ENCODE data around the gene CAPN10.

Gene CAPN10

DNA sequence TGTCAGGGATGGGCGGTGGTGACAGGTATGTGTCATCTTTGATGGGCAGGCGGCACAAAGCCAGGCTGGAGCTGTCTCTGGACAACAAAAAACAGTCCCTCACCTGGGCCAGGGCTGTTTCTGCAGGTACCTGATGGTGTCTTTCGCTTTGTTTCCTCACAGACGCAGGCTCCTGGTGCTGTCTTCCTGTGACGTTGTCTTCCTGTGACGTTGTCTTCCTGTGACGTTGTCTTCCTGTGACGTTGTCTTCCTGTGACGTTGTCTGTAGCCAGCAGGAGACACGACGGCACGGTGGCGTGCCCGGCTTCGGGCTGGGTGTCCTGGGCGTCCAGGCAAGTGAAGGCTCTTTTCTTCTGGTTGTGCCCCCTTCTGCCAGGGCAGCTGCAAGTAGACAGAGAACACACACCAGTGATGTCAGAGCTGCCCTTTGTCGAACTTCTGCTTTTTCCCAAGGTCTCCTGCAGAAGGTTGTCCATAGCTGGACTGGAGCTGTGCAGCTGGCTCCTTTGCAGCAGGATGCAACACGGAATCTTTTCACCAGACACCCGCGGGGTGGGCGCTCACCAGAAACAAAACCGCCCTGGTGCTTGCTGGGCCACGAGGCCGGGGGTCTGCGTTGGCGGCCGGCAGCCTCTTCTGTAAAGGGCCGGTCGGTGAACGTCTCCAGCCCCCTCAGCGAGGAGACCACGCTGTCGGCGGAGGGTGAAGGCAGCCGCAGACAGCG is 59.8 kb downstream of the CAPN10 start:
- Histone ChIP-seq H3K9me3 (ENCODE audit: insufficient read depth, low read depth, low read length) (peaks cover 3% of the 10 kb centered on the region; the same call in 1 of the 2 replicates), H3K9ac (ENCODE audit: low read depth, low read length) (no peak overlapping the region), H3K4me3 (ENCODE audit: low read length) (no peak overlapping the region), H3K27ac (ENCODE audit: low read depth, low read length) (no peak overlapping the region), H3K4me1 (ENCODE audit: insufficient read depth, low read length) (no peaks in the 10 kb centered on the region), H3K27me3 (ENCODE audit: insufficient read depth, low read length) (no peaks in the 10 kb centered on the region), H3K36me3 (ENCODE audit: insufficient read depth, low read length) (no peaks in the 10 kb centered on the region)
- WGBS: 92% methylated on average over 36 of the region's 36 CpGs

GRCh38 chr2:240646900-240647502 is 60.5 kb downstream of the CAPN10 start:
- Histone ChIP-seq H3K4me1 (ENCODE audit: insufficient read depth, low read length) (no peaks in the 10 kb centered on the region), H3K27me3 (ENCODE audit: insufficient read depth, low read length) (no peaks in the 10 kb centered on the region), H3K9ac (ENCODE audit: low read depth, low read length) (no peak overlapping the region), H3K36me3 (ENCODE audit: insufficient read depth, low read length) (no peaks in the 10 kb centered on the region), H3K27ac (ENCODE audit: low read depth, low read length) (no peak overlapping the region), H3K4me3 (ENCODE audit: low read length) (no peak overlapping the region), H3K9me3 (ENCODE audit: insufficient read depth, low read depth, low read length) (peaks cover 3% of the 10 kb centered on the region; the same call in 1 of the 2 replicates)
- 85% methylated on average over 30 of the region's 30 CpGs for WGBS

DNA sequence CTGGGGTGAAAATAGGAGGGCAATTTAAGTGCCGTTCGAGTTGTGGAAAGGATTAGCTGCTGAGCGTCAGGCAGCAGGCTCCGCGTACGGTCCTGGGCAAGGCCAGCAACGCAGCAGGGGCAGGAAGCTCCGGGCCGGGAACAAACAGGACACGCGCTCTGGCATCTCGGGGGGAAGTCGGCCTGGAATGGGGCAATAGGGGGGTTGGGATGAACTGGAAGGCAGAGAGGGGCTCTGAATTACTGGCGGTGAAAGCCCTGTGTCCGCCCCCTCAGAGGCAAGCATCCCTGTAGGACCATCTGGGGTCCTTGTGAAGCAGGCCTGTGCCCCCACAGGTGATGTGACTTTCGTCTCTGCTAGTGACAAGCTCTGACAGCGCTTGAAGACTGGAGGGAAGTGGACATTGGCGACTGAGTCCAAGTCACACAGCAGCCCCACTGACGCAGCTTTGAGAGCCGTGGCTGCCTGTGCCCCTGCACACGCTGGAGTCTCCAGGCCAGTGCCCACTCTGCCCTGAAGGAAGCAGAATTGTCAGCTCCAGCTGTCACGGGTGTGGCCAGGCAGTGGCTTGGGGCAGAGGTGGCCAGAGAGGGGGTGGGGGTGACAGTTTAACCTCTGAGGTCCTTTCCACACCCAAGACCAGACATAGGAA is 61.1 kb downstream of the CAPN10 start:
- Histone ChIP-seq H3K27ac (ENCODE audit: low read depth, low read length) (no peak overlapping the region), H3K4me3 (ENCODE audit: low read length) (no peak overlapping the region), H3K27me3 (ENCODE audit: insufficient read depth, low read length) (no peaks in the 10 kb centered on the region), H3K9ac (ENCODE audit: low read depth, low read length) (no peak overlapping the region), H3K4me1 (ENCODE audit: insufficient read depth, low read length) (no peaks in the 10 kb centered on the region), H3K36me3 (ENCODE audit: insufficient read depth, low read length) (no peaks in the 10 kb centered on the region), H3K9me3 (ENCODE audit: insufficient read depth, low read depth, low read length) (peaks cover 3% of the 10 kb centered on the region; the same call in 1 of the 2 replicates)
- 89% methylated on average over 22 of the region's 22 CpGs for WGBS

- Histone ChIP-seq H3K4me1 (ENCODE audit: insufficient read depth, low read length) (no peaks in the 10 kb centered on the region), H3K27ac (ENCODE audit: low read depth, low read length) (no peak overlapping the region), H3K9ac (ENCODE audit: low read depth, low read length) (no peak overlapping the region), H3K27me3 (ENCODE audit: insufficient read depth, low read length) (no peaks in the 10 kb centered on the region), H3K9me3 (ENCODE audit: insufficient read depth, low read depth, low read length) (peaks cover 3% of the 10 kb centered on the region; the same call in 1 of the 2 replicates), H3K36me3 (ENCODE audit: insufficient read depth, low read length) (no peaks in the 10 kb centered on the region), H3K4me3 (ENCODE audit: low read length) (no peak overlapping the region)
- 90% methylated on average over 6 of the region's 6 CpGs for WGBS
Measured at GRCh38 chr2:240648155-240648649, 61.7 kb downstream of the CAPN10 start.

Data from HUES64 (cell line).